ENCODE data around the gene IFNG. TPM values are rescaled to one million over a fixed set of nuclear protein-coding genes. Genes with fewer than 3 reads are reported as not detected.

Gene IFNG
- total and polyA plus RNA-seq, 8 donors, result not detected

DNA sequence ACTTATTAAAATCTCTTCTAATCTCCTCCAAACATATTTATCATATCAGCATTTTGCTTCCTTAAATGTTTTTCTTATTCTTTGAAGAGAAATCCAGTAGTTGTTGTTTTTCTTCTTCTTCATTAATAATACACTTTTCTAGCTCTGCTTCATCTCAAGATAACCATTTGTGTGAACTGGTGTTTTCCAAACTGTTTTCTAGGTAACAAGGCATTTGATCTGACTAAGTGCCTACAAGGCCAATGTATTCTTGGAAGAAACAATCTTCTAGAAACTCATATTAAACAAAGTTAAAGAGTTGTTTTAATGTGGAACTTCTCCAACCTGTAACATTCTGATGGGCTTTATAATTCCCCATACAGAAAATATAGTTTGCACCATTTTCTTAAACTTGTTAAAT lies 30.8 kb upstream of the IFNG start:
- no peaks in the 10 kb centered on the region for H3K9me3 ChIP-seq
- no peaks in the 10 kb centered on the region for H3K36me3 ChIP-seq
- intact Hi-C loops (cut with DNase I; ENCODE audit: low total_unique reads), result no loop called here
- no peaks in the 10 kb centered on the region for H3K4me1 ChIP-seq
- H3K4me3 ChIP-seq, result no peak overlapping the region
- no peak overlapping the region for H3K27ac ChIP-seq
- no peak for DNase-seq
- TF ChIP-seq POLR2AphosphoS5 (IDR thresholded peaks at IDR 0.05) (no peak), POLR2A (IDR thresholded peaks at IDR 0.05) (no peak), EP300 (IDR thresholded peaks at IDR 0.05) (no peak)
- TF ChIP-seq, protein P1, sequence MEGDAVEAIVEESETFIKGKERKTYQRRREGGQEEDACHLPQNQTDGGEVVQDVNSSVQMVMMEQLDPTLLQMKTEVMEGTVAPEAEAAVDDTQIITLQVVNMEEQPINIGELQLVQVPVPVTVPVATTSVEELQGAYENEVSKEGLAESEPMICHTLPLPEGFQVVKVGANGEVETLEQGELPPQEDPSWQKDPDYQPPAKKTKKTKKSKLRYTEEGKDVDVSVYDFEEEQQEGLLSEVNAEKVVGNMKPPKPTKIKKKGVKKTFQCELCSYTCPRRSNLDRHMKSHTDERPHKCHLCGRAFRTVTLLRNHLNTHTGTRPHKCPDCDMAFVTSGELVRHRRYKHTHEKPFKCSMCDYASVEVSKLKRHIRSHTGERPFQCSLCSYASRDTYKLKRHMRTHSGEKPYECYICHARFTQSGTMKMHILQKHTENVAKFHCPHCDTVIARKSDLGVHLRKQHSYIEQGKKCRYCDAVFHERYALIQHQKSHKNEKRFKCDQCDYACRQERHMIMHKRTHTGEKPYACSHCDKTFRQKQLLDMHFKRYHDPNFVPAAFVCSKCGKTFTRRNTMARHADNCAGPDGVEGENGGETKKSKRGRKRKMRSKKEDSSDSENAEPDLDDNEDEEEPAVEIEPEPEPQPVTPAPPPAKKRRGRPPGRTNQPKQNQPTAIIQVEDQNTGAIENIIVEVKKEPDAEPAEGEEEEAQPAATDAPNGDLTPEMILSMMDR (IDR thresholded peaks at IDR 0.05), result no peak
- H3K27me3 ChIP-seq, result peaks cover 0 to 7% (median 0%) of the 10 kb centered on the region in 3 donors

DNA sequence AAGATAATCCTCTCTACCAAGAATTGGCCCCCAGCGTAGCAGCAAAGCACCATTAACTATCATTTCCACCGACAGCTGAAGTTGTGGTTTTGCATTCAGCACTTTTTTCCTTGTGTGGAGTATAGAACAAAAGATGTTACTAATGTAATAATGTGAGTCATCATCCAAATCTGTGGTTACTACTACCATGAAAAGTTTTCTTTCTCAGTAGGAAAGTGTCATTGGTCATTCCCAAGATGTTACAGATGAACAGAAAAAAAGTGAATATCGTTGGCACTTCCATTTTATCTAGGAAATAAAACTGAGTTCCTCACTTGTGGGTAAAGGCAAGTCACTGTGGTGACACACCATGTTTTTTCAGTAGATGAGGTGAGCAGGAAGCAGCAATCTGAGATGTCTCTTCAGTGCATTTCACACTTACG lies 30.3 kb upstream of the IFNG start:
- Histone ChIP-seq H3K4me3 (no peak overlapping the region), H3K27ac (no peak overlapping the region), H3K36me3 (no peaks in the 10 kb centered on the region), H3K9me3 (no peaks in the 10 kb centered on the region), H3K27me3 (peaks cover 0 to 7% (median 0%) of the 10 kb centered on the region in 3 donors), H3K4me1 (no peaks in the 10 kb centered on the region)
- DNase-seq, result peak in 1 of 2 donors; percentile 9
- intact Hi-C loops (cut with DNase I; ENCODE audit: low total_unique reads), result no loop called here
- 65 to 81% (median 68%) methylated on average over 4 of the region's 4 CpGs for WGBS, 5 donors
- TF ChIP-seq, protein P1 (IDR thresholded peaks at IDR 0.05), result no peak
- TF ChIP-seq POLR2A (IDR thresholded peaks at IDR 0.05) (no peak), EP300 (IDR thresholded peaks at IDR 0.05) (no peak), POLR2AphosphoS5 (IDR thresholded peaks at IDR 0.05) (no peak)

DNA sequence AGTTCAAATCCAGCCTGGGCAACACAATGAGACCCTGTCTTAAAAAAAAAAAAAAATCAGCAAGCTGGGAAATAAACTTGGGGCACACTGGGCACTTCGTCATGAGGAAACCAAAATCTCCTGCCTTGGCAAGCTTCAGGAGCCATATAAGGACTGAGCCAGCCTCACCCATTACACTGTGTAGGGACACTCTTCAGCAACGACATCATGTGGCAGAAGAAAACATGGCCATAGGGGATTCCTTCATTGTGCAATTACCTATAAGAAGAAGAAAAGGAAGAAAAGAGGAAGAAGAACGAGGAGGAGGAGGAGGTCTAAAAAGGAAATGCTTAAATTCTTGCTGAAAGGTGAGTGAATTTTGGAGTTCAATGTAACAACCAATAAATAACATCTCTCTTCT lies 26.1 kb upstream of the IFNG start:
- TF ChIP-seq EP300 (IDR thresholded peaks at IDR 0.05), result no peak
- TF ChIP-seq, protein P1 (IDR thresholded peaks at IDR 0.05), result no peak
- no peak for DNase-seq
- no peak overlapping the region for H3K4me3 ChIP-seq
- intact Hi-C loops (cut with DNase I; ENCODE audit: low total_unique reads), result no loop called here
- H3K36me3 ChIP-seq, result no peaks in the 10 kb centered on the region
- peaks cover 0 to 7% (median 0%) of the 10 kb centered on the region in 3 donors for H3K27me3 ChIP-seq
- no peaks in the 10 kb centered on the region for H3K9me3 ChIP-seq
- H3K27ac ChIP-seq, result no peak overlapping the region
- H3K4me1 ChIP-seq, result no peaks in the 10 kb centered on the region
- WGBS, 5 donors, result 67 to 87% (median 77%) methylated on average over 3 of the region's 3 CpGs

DNA sequence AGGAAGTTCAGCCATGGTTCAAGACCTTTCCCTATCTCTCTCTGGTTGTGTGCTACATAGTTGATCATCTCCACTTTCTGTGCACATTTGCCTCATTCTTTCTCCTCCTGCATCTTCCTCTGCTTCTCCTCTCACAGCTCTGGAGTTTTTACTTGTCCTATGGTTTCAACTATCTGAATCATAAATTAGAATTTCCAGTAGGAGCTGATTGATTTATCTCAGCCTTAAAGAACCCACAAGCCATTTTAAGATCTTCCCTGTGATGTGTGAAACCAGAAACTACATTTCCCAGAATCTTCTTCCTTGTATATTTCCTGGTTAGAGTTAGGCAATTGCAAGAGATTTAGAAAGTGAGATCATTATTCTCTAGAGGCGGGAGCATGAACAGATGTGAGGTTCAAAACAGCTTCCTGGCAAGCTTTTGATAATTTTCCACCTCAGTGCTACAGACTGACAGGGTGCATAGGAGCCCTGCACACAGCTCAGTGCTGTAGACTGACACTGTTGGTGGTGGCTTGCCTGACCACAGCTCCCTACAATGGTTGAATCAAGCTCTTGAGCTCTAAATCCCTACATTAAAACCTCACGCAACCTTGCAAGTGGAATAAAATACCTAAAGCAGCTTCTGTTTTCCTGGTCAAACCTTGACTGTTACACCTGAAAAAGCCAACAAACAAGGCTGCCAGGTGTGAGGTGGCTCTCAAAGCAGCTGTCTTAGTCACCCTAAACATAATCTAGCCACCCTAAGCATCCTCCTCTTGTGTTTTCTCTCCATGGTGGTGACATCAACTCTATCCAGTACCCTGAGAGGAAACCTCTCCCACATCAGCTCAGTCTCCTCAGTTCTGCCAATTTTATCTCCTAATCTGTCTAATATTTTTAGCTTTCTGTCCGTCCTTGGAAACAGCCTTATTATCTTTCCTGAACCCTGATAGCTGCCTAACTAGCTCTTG lies 21.5 kb upstream of the IFNG start:
- H3K27ac ChIP-seq, result no peak overlapping the region
- peak in 1 of 2 donors; percentile 49 for DNase-seq
- H3K27me3 ChIP-seq, result no peaks in the 10 kb centered on the region
- intact Hi-C loops (cut with DNase I; ENCODE audit: low total_unique reads), result no loop called here
- TF ChIP-seq POLR2A (IDR thresholded peaks at IDR 0.05) (no peak), POLR2AphosphoS5 (IDR thresholded peaks at IDR 0.05) (no peak), EP300 (IDR thresholded peaks at IDR 0.05) (no peak)
- TF ChIP-seq, protein P1 (IDR thresholded peaks at IDR 0.05), result no peak
- no peaks in the 10 kb centered on the region for H3K4me1 ChIP-seq
- 63 to 67% (median 63%) methylated on average over 3 of the region's 3 CpGs for WGBS, 5 donors
- H3K9me3 ChIP-seq, result no peaks in the 10 kb centered on the region
- no peak overlapping the region for H3K4me3 ChIP-seq
- H3K36me3 ChIP-seq, result no peaks in the 10 kb centered on the region
